ENCODE data around the gene CCL8.
"Not testable (repeated sequence)": the region's sequence is repeated elsewhere in the genome, so short reads cannot be mapped to it uniquely, and the experiment has no call there.

Gene CCL8

DNA sequence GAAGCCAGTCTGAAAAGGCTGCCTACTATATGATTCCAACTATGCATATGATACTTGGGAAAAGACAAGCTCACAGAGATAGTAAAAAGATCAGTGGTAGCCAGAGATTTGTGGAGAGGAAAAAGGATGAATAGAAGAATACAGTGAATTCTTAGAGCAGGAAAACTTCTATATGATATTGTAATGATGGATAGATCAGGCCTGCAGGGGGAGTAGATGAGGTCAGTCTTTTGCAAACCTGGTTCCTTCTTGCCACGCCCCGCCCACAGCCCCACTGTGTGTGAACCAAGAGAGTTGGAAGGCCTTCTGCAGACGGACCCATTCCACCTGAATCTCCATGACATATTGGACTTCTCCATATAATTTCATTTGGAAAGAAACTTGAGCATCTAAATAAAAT lies 761 bp upstream of the CCL8 start:
- DNase-seq: no peak

- DNase-seq: no peak
Observed at GRCh38 chr17:34321964-34322363, 2.7 kb downstream of the CCL8 start.

- DNase-seq: not testable (repeated sequence)
Observed at GRCh38 chr17:34327580-34327979, 8.3 kb downstream of the CCL8 start.

GRCh38 chr17:34337701-34338100 lies 18.5 kb downstream of the CCL8 start:
- no peak for DNase-seq

DNA sequence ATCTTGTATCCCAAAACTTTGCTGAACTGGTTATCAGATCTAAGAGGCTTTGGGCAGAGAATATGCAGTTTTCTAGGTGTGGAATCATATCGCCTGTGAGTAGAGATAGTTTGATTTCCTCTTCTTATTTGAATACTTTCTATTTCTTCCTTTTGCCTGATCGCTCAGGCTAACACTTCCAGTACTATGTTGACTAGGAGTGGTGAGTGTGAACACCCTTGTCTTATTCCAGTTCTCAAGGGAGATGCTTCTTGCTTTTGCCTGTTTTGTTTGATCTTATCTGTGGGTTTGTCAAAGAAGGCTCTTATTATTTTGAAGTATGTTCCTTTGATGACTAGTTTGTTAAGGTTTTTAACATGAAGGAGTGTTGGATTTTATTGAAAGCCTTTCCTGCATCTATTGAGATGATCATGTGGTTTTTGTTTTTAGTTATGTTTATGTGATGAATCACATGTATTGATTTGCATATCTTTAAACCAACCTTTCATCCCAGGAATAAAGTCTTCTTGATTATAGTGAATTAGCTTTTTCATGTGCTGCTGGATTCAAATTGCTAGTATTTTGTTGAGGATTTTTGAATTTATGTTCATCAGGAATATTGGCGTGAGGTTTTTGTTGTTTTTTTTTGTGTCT lies 20.0 kb downstream of the CCL8 start:
- DNase-seq: no peak

- no peak for DNase-seq
Observed at GRCh38 chr17:34341916-34342315, 22.7 kb downstream of the CCL8 start.

DNA sequence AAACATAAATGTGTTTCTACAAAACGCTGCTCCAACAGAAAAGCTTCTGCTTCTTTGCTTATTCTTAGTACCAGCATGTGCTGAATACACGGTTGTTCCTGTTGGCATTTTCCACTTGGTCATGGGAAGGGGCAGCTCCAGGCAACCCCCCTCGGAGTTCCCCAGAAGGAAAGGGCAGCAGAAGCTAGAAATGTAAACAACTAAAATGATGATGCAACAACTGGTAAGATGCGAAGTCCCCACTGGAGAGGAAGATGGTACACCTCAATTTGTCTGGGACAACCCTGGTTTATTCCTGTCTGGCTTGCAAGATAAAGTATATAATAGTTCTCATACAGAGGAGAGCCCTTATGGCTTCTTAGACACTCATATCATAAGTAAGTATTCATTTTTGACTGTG lies 27.8 kb downstream of the CCL8 start:
- DNase-seq: no peak

- DNase-seq: no peak
Observed at GRCh38 chr17:34349751-34350150, 30.5 kb downstream of the CCL8 start.

DNA sequence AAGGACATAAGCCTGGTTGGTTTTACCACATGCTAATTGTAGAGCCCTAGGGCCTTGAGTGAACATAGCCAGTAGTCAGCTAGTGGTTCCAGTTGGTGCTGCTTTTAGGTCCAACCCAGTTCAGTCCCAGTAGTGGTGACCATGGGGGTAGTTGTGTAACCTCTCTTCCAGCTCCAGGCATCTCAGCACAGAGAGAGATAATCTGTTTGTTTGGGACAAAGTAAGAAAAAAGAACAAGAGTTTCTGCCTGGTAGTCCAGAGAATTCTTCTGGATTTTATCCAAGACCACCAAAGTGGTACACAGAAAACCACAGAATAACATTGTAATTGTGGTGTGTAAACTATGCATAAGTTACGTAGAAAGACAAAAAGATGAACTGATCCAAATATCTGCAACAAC lies 31.9 kb downstream of the CCL8 start:
- no peak for DNase-seq

DNA sequence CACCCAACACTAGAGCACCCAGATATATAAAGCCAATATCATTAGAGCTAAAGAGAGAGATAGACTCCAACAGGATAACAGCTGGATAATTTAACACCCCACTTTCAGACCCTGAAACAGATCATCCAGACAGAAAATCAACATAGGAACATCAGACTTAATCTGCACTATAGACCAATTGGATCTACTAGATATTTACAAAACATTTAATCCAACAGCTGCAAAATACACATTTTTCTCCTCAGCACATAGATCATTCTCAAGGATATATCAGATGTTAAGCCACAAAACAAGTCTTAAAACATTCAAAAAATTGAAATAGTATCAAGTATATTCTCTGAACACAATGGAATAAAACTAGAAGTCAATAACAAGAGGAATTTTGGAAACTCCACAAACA lies 33.0 kb downstream of the CCL8 start:
- no peak for DNase-seq

DNA sequence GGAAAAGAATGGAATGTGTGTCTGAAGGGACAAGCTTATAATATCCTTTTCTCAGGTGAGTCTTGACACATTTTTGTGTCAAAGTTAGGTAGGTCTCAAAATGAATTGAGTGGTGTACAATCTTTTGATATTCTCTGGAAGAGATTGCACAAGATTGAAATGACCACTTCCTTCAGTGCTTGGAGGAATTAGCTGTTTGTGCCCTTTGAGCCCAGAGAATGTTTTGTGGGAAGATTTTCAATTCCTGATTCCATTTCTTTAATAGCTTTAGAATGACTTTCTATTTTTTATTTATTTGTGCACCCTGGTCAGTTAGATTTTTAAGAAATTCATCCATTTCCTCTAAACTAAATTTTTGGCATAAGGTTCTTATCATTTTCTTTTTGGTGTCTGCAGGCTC lies 35.4 kb downstream of the CCL8 start:
- DNase-seq: no peak

DNA sequence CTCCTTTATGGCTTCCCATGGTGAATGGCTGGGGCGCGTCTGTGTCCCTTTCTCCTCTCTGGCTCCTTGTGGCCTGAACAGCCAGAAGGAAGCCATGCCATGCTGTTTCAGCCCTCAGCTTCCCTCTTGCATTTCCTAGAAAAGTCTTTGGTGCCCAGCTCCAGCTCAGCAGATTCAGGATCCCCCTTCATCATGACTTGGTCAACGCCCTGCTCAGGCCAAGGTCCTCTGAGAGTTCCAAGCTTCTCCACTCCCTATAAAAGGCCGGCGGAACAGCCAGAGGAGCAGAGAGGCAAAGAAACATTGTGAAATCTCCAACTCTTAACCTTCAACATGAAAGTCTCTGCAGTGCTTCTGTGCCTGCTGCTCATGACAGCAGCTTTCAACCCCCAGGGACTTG lies 37.0 kb downstream of the CCL8 start, which contains the start of gene CCL13:
CCL13 (plus strand) TSS at position 287 of the 400 bp plus-strand sequence; CDS start at position 334, 47 bp downstream.
- no peak for DNase-seq

DNA sequence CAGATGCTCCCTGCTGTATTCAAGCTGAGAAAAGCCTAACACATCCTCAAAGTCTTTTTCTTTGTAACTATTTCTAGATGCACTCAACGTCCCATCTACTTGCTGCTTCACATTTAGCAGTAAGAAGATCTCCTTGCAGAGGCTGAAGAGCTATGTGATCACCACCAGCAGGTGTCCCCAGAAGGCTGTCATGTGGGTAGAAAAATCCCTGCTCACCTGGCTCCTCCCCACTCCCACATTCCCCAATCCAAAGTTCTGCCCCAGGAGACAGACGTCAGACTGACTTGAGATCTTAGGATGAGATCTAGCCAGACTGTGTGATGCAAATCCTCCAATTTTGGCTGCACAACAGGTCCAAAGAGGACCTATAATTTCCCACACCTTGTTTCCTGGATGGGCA lies 38.2 kb downstream of the CCL8 start:
- DNase-seq: no peak

DNA sequence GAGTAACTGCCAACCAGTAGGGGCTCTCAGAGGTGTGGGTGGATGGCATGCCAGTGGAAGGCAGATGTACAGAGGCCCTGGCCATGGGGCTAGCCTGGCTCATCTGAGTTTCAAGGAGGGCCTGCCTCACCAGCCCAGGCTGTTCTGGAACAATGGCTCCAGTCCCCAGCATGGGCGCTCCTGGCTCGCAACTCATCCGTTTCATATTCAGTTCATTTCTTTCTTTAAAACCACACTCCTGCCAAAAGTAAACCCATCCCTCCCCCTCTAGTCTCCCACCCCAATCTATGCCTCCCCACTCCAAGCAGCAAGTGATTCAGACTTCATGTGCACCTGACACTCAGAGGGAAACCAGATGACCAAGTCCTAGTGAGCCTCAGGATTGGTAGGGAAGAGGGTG lies 39.4 kb downstream of the CCL8 start:
- no peak for DNase-seq

GRCh38 chr17:34360601-34361270 lies 41.5 kb downstream of the CCL8 start:
- DNase-seq: no peak

GRCh38 chr17:34361478-34362061 lies 42.3 kb downstream of the CCL8 start:
- DNase-seq: peak; percentile 81

- no peak for DNase-seq
Observed at GRCh38 chr17:34363183-34363661, 44.0 kb downstream of the CCL8 start, which contains the start of gene CCL1. Gene CCL1, minus strand, starts transcription at chr17:34363233. Its CDS starts 72 bp downstream, at chr17:34363161.

DNA sequence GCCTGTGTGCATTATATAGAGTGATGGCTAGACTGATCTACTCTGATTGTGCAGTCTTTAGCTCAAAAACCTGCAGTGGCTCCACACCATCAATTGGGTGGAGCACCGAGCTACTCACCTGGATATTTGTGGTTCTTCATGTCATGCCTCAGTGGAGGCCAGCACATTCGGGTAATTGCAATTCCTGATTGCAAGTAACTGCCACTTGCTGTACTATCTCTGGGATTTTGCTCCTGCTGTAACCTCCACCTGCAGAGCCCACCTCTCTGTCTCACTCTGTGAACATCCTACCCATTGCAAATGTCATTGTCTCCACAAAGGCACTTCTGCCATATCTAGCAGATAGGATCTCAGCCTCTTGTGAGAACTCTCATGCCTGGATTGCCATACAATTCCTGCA lies 45.5 kb downstream of the CCL8 start:
- no peak for DNase-seq

GRCh38 chr17:34365340-34365739 lies 46.1 kb downstream of the CCL8 start:
- no peak for DNase-seq

DNA sequence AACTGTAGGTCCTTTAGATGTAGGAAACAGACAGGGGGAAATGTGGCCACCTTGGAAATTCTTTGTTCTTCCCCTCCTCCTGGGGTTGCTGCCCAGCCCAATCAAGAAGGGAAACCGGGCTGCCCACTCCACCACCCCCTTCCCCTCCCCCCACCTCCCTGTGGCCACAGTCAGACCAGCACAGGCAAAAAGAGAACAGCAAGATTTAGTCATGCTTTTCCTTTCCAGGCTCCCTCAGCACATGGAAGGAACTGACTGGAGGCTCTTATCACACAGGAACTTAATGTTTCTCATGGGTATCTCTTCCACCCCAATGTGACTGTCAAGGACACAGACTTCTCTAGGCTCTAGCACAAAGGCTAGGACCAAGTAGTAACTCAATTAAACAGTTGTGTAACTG lies 46.8 kb downstream of the CCL8 start:
- no peak for DNase-seq

DNA sequence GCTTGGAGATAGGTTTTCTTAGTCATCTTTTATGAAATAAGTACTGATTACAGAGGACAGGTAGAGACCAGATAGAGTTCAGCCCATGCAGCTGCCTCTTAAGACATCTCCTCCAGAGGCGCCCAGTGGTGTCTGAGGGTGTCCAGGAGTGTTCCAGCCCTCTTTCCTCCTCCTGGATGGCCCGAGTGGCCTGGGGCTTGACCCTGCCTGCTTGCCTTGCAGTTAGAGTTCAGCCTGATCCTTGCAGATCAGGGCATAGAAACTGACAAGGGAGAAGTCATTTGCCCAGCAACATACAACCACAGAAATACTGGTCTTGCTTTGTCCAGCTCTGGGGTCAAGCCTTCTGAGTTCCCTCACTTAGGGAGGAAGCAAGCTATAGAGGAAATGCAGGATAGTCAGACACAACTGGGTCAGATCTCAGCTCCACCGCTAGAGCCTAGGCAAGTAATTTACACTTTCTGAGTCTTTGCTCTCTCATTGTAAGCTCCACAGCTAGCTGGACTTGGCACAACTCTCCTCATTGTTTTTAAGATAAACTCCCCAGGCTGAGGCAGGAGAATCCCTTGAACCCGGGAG lies 47.4 kb downstream of the CCL8 start:
- no peak for DNase-seq

DNA sequence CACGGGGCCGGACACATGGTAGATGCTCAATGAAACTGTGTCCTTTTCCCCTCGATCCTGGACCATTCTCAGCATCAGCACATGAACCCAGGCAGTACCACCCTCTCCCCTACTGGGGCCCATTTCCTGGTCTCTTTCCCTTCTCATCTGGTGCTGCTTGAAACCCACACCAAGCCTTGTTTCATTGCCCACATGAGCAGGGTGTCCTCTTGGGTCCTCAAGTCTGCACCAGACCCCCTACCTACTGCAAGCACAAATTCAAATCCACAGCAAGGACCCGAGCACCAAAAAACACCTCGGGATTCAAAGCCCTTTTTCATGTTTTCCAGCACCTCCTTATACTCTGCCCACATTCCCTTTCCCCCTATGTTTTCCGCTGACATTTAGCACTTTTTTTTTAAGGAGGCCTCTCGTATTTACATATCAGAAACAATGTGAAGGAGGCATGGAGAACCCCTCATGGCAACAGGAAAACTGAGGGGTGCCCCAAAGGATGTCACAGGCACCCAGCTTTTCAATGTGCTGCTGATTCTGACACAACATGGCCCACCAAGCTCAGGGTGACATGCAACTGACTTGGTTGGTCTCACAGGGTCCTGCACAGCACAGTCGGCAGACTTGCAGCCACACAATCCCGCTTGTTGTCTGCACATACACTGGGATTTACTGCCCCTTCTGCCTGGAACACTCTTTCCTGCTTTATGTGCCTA lies 48.4 kb downstream of the CCL8 start:
- no peak for DNase-seq

Measured in NCI-H748 treated with DMSO at 0.1 percent for 48 hours (cell line).